ENCODE data around the gene CCM2.

- TF ChIP-seq CTCF (IDR thresholded peaks at IDR 0.05; ENCODE audit: borderline replicate concordance, extremely low read depth, low read length, poor library complexity, severe bottlenecking) (no peak), EZH2 (IDR thresholded peaks at IDR 0.05; ENCODE audit: borderline replicate concordance, low read depth, low read length, severe bottlenecking) (no peak)
Measured at GRCh38 chr7:45037876-45038275, 37.9 kb downstream of the CCM2 start.

Data from DND-41 (cell line).